Esophagus mucosa (tissue), 1 donor: Measurements from ENCODE around the gene SLC25A53. TPM values are rescaled to one million over a fixed set of nuclear protein-coding genes. Genes with fewer than 3 reads are reported as not detected.

Experiments
- ATAC-seq: fragments of 200-7000 bp; cut with Tn5 transposase; one replicate; pipeline ENCODE4 v1.9.1; 2020
- total RNA-seq: library from RNA; stranded (reverse); gene quantifications from one replicate; pipeline ENCODE4 v1.2.4, GENCODE V29; 2023
- donor health status: DM: yes; HTN: yes; CAD: no.

Gene SLC25A53, protein sequence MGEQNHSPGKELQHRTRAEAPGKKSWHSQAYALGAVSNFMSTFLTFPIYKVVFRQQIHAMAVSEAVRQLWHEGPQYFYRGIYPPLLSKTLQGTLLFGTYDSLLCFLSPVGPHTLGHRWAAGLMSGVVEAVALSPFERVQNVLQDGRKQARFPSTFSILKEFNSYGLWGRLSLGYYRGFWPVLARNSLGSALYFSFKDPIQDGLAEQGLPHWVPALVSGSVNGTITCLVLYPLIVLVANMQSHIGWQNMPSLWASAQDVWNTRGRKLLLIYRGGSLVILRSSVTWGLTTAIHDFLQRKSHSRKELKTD
- 2.1 TPM for total RNA-seq

DNA sequence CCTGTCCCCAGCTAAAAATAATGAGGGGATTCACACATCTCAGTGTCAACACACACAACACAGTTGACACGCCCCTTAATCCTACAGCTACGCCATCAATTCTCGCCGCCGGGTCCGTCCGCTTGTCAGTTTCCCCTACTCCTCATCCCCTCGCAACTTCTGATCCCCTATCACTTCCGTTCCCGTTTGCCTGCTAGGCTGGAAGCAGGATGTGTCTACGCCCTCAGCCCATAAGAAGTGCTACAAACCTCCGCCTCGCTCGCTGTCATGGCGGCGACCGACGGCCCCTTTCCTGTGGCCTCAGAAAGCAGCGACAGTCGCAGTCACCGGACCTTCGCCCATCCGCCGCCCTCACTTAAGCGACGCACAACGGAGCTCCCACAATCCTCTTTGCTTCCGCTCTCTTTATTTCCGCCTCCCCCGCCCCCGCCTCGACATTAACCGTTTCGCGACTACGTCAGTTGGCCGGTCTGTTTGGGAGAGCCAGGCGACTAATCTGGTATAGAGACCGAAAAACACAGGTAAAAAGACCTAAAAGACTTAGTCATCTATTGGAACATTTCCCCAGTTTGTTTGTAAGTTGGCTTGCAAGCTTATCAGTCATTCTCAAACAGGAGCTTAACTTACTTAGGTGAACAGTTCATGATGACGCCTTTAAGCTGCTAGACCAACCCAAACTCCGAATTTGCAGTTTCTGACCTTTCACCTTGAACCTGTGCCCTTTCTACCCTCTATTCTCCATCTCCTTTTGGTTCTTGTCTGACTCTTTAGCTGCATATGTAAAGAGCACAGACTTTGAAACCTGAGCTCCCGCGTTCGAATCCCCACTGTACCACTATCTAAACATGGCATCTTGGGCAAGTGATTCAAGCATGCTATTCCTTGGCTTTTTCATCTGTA is at the start of gene SLC25A53:
TSS of gene SLC25A53 (minus strand) at position 380 of the 900 bp plus-strand sequence. CDS start 51,752 bp downstream, outside the sequence.
- peak; percentile 94 for ATAC-seq

DNA sequence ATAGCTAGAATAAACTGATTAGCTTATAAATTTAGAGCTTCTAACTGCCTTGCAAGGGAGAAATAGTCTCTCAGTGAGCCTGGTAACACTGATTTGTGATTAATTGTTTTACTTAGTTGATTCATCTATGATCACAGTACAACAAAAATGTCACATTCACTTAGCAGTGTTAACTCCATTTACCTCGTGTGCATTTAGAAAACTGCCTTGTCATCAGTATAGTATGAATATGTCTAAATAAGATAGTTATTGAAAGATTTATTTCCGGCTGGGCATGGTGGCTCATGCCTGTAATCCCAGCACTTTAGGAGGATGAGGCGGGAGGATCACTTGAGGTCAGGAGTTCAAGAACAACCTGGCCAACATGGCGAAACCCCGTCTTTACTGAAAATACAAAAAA is 48.7 kb upstream of the SLC25A53 start:
- no peak for ATAC-seq

DNA sequence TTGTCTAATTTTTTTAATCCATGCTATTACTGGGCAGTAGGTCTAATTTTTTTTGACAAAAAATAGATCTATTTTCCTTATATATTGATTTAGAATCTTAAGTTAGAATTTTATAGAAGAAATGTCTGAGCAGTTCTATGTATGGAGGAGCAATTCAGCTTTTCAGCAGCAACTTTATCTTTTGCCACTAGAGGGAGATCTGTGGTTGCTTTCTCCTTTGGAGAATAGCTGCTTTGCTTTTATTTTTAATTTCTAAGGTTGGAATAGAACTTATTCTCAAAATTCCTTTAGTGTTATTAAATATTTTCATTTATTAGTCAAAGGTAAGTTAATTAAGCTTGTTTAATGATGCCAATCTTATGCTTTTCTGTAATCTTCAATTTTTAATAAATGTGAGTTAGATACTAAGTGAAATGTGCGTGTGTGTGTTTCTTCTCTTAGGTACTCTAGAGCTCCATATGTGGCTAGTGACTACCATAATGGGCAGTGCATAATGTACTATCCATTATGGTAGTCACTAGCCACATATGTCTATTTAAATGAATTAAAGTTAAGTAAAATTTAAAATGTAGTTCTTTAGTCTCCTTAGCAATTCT is 38.8 kb upstream of the SLC25A53 start:
- ATAC-seq, result no peak

DNA sequence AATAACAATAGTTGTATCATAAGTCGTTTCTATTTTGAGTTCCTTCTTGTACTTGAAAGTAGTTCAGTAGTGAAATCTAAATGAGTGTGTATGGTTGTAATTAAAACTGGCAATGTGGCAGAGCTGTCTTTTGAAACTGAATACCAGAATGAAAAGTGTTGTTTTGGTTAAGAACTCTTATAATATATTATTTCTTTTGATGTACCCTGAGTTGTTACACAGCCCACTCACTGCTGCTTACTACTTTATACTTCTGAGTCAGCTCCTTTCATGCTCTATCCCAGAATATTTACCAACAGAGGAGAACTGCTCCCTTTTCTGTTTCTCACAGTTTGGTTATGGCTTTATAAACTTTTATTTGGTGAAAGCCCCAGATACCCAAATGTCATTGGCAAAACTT is 38.2 kb upstream of the SLC25A53 start:
- no peak for ATAC-seq

DNA sequence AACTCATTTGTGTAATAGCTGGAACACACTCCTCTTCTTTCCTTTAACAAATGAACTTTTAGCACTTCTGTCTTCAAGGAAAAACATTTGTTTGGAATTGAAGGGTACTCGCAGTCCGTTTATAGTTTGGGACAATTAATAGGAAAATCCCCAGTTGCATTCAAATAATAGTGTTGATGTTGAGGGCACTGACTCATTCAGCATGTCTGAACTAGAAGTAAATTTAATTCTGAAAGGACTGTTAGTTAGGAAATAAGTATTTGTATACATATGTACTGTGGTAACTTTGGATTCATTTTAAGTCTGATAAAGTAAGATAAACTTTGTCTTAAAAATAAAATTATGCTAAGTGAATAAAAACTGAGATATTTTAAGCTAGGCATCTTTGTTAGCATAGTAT is 36.7 kb upstream of the SLC25A53 start:
- no peak for ATAC-seq

DNA sequence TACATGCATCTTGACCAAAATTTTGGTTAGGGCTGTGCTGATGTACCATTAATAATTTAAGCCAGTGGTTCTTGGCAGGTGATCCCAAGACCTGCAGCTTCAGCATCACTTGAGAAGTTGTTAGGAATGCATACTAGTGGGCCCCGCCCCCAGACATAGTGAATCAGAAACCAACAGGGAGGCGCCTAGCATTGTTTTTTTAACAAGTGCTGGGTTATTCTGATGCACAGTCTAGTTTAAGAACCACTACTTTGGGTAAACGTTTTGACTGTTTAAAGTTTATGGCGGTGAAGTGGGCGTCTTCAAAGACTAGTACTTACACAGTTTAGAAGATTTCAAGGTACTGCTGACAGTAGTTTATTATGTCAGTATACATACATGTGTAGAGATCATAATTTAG is 33.0 kb upstream of the SLC25A53 start:
- no peak for ATAC-seq

DNA sequence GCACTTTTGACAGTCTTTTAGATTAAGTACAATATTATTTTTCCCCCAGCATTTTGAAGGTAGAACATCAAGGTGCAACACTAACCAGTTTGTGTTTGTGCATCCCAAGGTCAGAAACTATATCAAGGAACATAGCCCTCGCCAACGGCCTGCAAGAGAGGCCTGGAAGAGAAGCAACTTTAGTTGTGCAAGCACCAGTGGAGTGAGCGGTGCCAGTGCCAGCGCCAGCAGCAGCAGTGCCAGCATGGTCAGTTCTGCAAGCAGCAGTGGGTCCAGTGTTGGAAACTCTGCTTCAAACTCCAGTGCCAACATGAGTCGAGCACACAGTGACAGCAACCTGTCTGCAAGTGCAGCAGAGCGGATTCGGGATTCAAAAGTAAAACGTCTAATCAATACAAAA is 31.1 kb upstream of the SLC25A53 start:
- no peak for ATAC-seq

DNA sequence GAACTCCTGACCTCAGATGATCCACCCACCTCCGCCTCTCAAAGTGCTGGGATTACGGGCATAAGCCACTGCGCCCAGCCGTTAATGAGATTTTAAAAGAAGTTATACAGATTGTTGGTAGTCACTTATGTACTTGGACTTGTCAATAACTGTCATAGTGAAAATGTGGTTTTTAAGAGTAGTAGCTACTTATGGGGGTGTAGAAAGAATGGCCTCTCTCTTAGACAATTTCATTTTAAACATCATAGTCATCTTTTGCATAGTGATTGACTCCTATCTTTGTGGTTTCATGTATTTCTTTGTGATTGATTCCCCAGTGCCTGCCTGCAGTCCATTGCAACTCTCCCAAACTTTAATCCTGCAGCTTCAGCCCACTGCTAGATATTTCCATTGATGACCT is 26.9 kb upstream of the SLC25A53 start:
- ATAC-seq, result no peak

DNA sequence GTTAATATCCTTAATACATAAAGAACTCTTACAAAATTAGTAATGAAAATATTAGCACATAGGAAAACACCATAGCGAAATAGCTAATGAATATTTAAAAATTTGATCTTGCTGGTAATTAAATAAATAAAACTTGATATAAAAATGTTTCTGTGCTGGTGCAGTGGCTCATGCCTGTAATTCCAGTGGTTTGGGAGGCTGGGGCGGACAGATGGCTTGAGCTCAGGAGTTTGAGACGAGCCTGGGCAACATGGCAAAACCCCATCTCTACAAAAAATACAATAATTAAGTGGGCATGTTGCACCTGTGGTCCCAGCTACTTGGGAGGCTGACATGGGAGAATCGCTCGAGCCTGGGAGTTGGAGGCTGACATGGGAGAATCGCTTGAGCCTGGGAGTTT is 17.0 kb upstream of the SLC25A53 start:
- no peak for ATAC-seq

DNA sequence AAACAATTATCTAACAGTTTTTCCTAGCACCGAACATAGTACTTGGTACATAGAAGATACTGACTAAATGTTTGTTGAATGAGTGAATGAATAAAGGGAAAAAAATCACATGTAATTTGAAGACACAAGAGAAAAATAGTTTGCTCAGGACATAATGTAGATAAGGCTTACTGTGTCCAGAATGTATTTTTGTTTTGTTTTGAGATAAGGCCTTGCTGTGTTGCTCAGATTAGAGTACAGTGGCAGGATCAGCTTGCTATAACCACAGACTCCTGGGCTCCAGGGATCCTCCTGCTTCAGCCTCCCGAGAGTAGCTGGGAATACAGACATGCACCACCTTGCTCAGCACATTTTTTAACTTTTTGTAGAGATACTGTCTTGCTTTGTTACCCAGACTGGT is 16.0 kb upstream of the SLC25A53 start:
- ATAC-seq, result no peak

DNA sequence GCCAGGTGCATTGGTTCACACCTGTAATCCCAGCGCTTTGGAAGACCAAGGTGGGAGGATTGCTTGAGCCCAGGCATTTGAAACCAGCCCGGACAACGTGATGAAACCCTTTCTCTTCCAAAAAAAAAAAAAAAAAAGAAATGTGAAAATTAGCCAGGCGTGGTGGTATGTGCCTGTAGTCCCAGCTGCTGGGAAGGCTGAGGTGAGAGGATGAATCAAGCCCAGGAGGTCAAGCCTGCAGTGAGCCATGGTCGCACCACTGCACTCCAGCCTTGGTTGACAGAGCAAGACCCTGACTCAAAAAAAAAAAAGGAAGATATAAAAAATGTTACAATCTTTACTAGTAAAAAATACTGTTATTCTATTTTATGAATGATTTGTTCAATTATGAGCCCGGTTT is 15.3 kb upstream of the SLC25A53 start:
- no peak for ATAC-seq

DNA sequence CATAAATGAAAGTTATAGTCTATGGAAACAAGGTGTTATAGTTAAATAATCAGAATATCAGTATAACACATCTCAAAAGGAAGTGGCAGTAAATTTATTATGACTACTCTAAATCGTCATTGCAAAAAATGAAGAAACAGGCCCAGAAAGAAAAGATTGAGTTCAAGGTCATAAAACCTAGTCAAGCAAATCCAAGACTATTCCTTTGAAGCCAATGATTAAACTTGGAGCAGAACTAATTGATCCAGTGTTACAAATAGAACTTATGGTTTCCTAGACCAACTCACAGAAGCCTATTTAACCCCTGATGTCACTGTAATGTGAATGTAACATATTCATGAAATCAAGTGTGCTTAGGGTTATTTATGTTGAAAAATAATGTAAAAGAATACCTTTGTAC is 11.3 kb upstream of the SLC25A53 start:
- no peak for ATAC-seq

DNA sequence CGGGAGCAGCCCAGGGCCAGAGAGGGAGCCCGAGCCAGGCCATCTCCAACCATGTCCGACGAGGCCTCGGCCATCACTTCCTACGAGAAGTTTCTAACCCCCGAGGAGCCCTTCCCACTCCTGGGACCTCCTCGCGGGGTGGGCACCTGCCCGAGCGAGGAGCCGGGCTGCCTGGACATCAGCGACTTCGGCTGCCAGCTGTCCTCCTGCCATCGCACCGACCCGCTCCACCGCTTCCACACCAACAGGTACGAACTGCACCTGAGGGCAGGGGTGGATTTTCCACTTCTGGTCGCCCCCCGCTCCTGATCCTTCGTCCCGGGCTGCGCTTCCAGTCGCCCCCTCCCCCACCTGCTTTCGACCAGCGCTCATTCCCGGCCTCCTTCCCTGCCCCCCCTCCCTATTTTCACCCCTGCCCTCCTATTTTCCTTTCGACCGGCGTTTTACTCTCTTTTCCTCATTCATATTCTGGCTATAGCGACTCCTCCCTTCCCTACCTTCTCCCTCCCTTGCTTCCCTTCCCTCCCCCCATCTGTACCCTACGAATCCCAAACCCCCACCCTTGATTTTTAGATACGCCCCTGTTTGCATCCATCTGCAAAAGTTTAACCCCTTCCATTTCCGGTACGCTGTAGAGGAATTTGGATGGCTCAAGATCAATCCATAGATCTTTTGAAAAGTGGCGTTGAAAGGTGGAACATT is 10.1 kb upstream of the SLC25A53 start:
- ATAC-seq, result no peak

DNA sequence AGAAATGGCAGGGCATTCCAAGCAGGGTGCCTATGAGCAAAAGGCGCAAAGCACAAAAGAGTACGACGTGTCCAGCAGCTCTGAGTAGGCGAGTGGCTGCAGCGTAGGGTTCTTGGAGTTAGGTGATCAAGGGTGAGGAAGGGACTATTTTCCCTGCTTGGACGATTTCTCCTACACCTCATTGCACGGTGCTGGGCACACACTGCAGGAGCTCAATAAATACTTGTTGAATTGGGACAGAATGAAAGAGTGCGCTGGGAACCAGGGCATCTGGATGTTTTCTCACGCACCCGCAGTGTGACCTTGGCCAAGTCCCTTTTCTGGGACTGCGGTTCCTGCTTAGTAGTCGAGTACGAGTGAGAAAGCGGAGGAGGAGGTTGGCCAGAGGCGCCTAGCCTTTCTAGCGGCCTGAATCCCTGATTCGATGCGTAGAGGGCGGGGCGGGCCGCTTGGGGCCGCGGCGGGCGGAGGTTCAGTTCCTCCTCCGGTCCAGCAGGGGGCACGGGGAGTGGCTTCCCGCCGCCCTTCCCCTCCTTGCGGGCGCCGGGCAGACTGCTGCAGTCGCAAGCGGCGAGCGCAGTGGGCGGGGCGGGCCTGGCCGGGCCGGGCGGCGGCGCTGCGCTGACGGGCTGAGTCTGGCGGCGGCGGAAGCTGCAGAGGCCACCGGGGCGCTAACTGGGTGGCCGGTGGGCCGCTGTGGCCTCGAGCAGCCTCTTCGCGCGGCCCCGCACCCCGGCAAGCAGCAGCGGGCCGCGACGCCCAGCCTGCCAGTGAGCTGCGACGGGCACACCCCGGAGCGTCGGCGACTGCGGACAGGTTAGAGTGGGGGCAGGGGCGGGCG is 9.3 kb upstream of the SLC25A53 start, which contains the start of gene FAM199X:
TSS of gene FAM199X (plus strand) at position 560 of the 841 bp plus-strand sequence. CDS start 333 bp downstream, outside the sequence.
- peak; percentile 99 for ATAC-seq

DNA sequence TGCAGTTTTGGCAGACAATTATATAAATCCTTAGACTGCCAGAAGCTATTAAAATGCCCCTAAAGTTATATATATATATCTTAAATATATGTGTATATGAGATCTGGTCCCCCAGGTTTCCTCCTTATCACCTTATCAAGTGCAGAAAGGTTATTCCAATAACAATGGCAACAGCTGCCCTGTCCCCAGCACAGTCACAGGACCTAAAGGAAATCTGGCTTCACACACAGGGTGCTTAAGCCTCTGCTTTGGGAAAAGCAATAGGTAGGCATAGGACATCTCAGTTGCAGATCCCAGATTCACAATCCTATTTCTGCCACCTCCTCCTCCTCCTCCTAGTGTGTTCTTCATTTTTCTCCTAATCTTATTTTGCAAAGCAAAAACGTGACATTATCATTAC is 5.8 kb downstream of the SLC25A53 start:
- ATAC-seq, result no peak

DNA sequence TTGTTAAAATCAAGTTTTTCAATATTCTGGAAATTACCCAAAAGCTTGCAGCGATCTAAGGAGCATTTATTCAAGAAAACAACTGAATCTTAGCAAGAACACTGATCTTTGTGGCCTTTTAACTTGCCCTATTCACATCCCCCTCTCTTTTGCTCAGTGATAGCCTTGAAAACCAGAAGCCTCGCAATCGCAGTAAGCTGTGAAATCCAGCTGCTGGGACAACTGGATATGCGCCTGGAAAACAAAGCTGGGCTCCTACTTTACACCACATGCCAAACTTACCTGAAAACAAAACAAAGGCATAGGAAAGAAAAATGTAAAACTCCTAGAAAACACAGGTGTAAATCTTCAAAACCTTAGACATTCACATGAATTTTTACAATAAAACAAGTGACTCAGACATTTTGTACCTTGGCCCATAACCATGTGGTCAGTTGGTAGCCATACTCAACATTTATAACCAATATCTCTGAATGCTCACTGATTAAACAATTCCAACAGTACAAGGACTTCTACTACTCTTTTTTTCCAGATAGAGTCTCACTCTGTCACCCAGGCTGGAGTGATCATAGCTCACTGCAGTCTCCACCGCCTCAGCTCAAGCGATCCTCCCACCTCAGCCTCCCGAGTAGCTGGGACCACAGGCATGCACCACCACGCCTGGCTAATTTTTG is 15.6 kb downstream of the SLC25A53 start:
- ATAC-seq, result no peak

DNA sequence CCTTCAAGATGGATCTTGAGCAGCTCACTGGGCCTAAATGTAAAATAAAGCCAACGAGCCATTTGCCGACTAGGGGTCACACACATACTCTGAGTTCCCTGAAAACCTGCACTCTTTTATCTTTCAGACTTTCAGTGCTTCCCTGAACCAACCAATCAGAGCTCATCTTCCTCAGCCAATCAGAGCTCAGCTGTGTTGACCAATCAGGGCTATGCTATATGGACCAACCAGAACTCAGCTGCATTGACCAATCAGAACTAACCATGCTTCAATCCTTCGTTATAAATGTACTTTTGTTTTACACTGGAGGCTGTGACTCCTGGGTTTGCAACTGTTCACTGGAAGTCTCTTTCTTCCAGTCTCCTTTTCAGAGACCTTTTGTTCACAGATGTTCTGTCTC is 19.3 kb downstream of the SLC25A53 start:
- no peak for ATAC-seq

DNA sequence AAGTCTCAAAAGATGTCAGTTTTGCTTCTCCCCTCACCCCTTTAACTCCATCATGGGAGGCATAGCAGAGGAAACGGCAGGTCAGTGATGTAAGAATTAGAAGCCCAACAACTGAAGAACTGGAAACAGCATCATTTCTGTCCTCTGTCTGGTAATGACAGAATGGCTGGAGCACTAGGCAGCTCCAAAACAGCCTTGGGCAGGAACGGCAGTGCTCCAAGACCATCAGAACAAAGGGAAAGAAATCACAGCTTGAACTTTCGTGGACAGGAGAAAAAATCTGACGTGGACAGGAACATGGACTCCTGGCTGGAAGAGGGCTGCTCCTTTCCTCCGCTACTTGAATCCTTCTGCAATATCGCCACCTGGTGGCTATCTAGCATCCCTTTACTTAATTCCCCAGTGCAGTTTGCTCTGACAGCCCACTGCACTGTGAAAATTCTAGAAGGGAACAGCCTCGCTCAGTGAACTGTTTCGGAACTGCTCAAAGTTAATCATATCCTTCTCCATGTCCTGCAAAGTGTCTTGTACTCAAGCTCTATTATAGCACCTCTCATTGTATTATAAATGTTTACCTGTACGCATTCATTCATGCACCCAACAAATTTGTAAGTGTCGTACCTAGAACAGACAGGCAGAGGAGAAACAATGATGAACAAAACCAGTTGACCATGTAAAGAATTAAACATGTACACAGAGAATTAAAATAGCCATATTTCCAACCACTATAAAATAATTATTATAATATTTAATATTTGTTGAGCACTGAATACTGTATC is 20.4 kb downstream of the SLC25A53 start:
- ATAC-seq, result peak; percentile 76

DNA sequence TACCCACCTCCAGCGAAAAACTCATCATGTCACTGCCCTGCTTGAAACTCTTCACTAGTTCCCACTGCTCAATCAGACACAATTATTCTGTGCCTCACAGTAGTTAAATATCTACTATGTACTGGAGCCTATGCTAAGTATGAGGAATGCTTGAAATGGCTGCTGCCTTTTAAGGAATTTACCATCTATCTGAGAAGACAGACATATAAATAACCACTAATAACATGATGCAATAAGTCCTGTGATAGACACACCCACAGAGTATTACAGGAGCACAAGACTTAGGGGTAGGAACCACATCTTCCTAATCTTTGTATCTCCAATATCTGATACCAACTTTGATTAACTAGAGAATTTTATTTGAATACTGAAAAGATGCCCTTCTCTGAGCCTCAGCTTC is 21.1 kb downstream of the SLC25A53 start:
- ATAC-seq, result no peak

DNA sequence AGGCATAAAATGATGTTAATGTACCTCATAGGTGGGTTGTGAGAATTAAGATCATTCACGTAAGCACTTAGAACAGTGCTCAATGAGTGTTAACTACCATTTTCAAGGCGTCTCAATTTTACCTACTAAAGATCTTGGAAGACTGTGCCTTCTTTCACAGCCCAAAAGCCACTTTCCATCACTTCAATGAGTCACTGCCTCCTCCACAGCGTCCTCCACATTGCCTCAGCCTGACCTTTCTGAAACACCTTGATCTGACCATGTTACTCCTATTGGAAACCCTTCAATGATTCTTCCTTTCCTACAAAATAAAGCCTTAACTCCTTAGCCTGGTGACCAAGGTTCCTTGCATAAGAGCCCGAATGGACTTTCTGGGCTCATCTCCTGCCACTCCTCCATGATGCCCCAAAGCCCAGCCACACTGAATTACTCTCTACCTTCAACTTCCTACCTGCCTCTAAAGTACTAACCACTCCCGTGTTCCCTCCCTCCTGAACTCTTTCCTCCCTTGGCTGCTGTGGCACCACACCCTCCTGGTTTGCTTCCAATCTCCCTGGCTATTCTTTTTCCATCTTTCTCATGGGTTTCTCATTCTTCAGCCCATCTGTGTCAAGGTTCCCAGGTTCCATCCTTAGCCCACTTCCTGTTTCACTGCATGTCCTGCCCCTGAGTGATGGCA is 22.1 kb downstream of the SLC25A53 start:
- no peak for ATAC-seq
